ENCODE data around the gene PAIP1. TPM values are rescaled to one million over a fixed set of nuclear protein-coding genes. Genes with fewer than 3 reads are reported as not detected.

The PAIP1 gene
- polyA plus RNA-seq, 3 donors, result 31.4 to 49.2 (median 41.0) TPM

DNA sequence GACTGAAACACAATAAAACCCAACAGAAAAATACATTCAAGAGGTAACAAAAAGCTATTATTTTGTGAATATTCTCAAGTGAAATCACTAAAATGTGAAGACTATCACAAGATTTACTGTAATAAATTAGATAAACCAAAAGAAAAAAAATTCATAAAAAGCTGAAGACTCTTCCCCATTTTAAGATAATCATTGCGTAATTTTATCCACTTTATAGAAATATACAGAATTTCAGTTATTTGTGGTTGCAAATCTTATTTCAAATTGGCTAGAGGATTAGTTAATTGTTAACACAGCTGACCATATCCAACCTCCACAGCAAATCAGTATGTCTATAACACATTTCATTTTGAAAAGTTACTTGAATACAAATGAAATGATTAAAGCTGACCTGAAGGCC lies 65.6 kb downstream of the PAIP1 start:
- no peak overlapping the region for H3K9ac ChIP-seq (ENCODE audit: insufficient read depth, low read length, poor library complexity, severe bottlenecking)
- H3K27me3 ChIP-seq (ENCODE audit: control insufficient read depth in 2 of 2, insufficient read depth in 2 of 2, low read length in 2 of 2), result no peaks in the 10 kb centered on the region
- no peak overlapping the region for H3K4me3 ChIP-seq (replicated peaks in 1 of 3; ENCODE audit: low read depth in 2 of 3, low read length in 3 of 3)
- Mint-ChIP-seq H3K4me1 (no peaks in the 10 kb centered on the region), H3K4me3 (no peak overlapping the region), H3K9me3 (no peaks in the 10 kb centered on the region), H3K27ac (no peak overlapping the region), H3K27me3 (ENCODE audit: low read depth in 3 of 3) (no peaks in the 10 kb centered on the region), H3K36me3 (peaks cover 11 to 19% of the 10 kb centered on the region in 2 donors)
- H2AFZ ChIP-seq (ENCODE audit: insufficient read depth, low read depth, low read length, poor library complexity, severe bottlenecking), result no peak overlapping the region
- H3K4me2 ChIP-seq (replicated peaks; ENCODE audit: extremely low read depth, low read length, poor library complexity, severe bottlenecking), result no peak overlapping the region
- H3K79me2 ChIP-seq (ENCODE audit: insufficient read depth, low read length), result no peaks in the 10 kb centered on the region
- no CpG with 5 or more reads among the region's 1 CpG for WGBS (ENCODE audit: insufficient coverage)
- H3K9me3 ChIP-seq (replicated peaks in 1 of 2; ENCODE audit: control insufficient read depth in 1 of 2, insufficient read depth in 1 of 2, low read length in 2 of 2), result no peaks in the 10 kb centered on the region
- intact Hi-C loops (cut with micrococcal nuclease), result no loop called here
- TF ChIP-seq, protein P1, sequence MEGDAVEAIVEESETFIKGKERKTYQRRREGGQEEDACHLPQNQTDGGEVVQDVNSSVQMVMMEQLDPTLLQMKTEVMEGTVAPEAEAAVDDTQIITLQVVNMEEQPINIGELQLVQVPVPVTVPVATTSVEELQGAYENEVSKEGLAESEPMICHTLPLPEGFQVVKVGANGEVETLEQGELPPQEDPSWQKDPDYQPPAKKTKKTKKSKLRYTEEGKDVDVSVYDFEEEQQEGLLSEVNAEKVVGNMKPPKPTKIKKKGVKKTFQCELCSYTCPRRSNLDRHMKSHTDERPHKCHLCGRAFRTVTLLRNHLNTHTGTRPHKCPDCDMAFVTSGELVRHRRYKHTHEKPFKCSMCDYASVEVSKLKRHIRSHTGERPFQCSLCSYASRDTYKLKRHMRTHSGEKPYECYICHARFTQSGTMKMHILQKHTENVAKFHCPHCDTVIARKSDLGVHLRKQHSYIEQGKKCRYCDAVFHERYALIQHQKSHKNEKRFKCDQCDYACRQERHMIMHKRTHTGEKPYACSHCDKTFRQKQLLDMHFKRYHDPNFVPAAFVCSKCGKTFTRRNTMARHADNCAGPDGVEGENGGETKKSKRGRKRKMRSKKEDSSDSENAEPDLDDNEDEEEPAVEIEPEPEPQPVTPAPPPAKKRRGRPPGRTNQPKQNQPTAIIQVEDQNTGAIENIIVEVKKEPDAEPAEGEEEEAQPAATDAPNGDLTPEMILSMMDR (IDR thresholded peaks at IDR 0.05), result no peak
- H4K20me1 ChIP-seq (ENCODE audit: insufficient read depth, low read length), result no peaks in the 10 kb centered on the region
- no peak overlapping the region for H3K27ac ChIP-seq (ENCODE audit: low read depth in 1 of 2, low read length in 2 of 2)
- H3K4me1 ChIP-seq (ENCODE audit: control insufficient read depth in 1 of 2, insufficient read depth in 2 of 2, low read length in 2 of 2), result no peaks in the 10 kb centered on the region
- H3K36me3 ChIP-seq (replicated peaks in 1 of 2; ENCODE audit: control insufficient read depth in 1 of 2, insufficient read depth in 2 of 2, low read length in 2 of 2), result peaks cover 6 to 24% of the 10 kb centered on the region in 2 donors
- no peak for DNase-seq

DNA sequence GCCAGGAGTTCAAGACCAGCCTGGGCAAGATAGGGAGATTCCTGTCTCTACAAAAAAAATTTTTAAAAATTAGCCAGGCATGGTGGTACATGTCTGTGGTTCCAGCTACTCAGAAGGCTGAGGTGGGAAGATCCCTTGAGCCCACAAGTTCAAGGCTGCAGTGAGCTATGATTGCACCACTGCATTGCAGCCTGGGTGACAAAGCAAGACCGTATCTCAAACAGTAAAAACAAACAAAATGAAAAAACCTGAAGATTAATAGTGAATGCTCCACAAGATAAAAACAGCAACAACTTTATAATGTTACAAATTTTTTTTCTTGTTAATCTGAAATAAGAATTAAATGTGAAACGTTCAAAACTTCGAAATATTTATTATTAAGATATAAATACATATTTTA lies 70.5 kb downstream of the PAIP1 start:
- Histone ChIP-seq H3K9ac (ENCODE audit: insufficient read depth, low read length, poor library complexity, severe bottlenecking) (no peak overlapping the region), H3K4me2 (replicated peaks; ENCODE audit: extremely low read depth, low read length, poor library complexity, severe bottlenecking) (no peak overlapping the region), H2AFZ (ENCODE audit: insufficient read depth, low read depth, low read length, poor library complexity, severe bottlenecking) (no peak overlapping the region), H4K20me1 (ENCODE audit: insufficient read depth, low read length) (no peaks in the 10 kb centered on the region), H3K9me3 (replicated peaks in 1 of 2; ENCODE audit: control insufficient read depth in 1 of 2, insufficient read depth in 1 of 2, low read length in 2 of 2) (no peaks in the 10 kb centered on the region), H3K36me3 (replicated peaks in 1 of 2; ENCODE audit: control insufficient read depth in 1 of 2, insufficient read depth in 2 of 2, low read length in 2 of 2) (peaks cover 6 to 24% of the 10 kb centered on the region in 2 donors), H3K27me3 (ENCODE audit: control insufficient read depth in 2 of 2, insufficient read depth in 2 of 2, low read length in 2 of 2) (no peaks in the 10 kb centered on the region), H3K27ac (ENCODE audit: low read depth in 1 of 2, low read length in 2 of 2) (no peak overlapping the region), H3K79me2 (ENCODE audit: insufficient read depth, low read length) (peaks cover 15% of the 10 kb centered on the region), H3K4me3 (replicated peaks in 1 of 3; ENCODE audit: low read depth in 2 of 3, low read length in 3 of 3) (no peak overlapping the region), H3K4me1 (ENCODE audit: control insufficient read depth in 1 of 2, insufficient read depth in 2 of 2, low read length in 2 of 2) (peaks cover 17 to 27% of the 10 kb centered on the region in 2 donors)
- Mint-ChIP-seq H3K4me1 (peaks cover 27% of the 10 kb centered on the region), H3K9me3 (peaks cover 0 to 2% (median 0%) of the 10 kb centered on the region in 7 donors), H3K36me3 (peaks cover 9 to 15% of the 10 kb centered on the region in 2 donors), H3K4me3 (no peak overlapping the region), H3K27me3 (ENCODE audit: low read depth in 3 of 3) (peaks cover 0 to 2% (median 0%) of the 10 kb centered on the region in 3 donors), H3K27ac (no peak overlapping the region)
- intact Hi-C loops (cut with micrococcal nuclease), result loop anchor here in 1 of 2 donors (10.0 kb wide), 1 partner anchor 172 kb away; the partner anchor contains the start of gene HMGCS1
- TF ChIP-seq, protein P1 (IDR thresholded peaks at IDR 0.05), result no peak
- no CpG with 5 or more reads among the region's 3 CpGs for WGBS (ENCODE audit: insufficient coverage)
- no peak for DNase-seq
